Peyer's patch (tissue), 4 donors: ENCODE measurements around the gene KCNJ6. TPM values are rescaled to one million over a fixed set of nuclear protein-coding genes. Genes with fewer than 3 reads are reported as not detected.

Experiments used
- DNase-seq, 3 donors: peaks; one replicate each; pipeline ENCODE4 v3.0.0-alpha.2; 2017 to 2019
- H3K27ac ChIP-seq, 4 donors: fragments of 200-600 bp; sonication (generic); one replicate each; pipeline ENCODE4 v1.5.1; 2016 to 2019
- H3K27me3 ChIP-seq, 2 donors: fragments of 200-600 bp; sonication (generic); one replicate each; pipeline ENCODE4 v1.5.1; 2019
- H3K36me3 ChIP-seq, 3 donors: fragments of 200-600 bp; sonication (generic); one replicate each; pipeline ENCODE4 v1.5.1; 2016 to 2019
- H3K4me1 ChIP-seq, 4 donors: fragments of 200-600 bp; sonication (generic); one replicate each; pipeline ENCODE4 v1.5.1; 2016 to 2019
- H3K4me3 ChIP-seq, 4 donors: fragments of 200-600 bp; sonication (generic); 1 replicate in 3 of 4; 2 replicates in 1 of 4; pipeline ENCODE4 v1.5.1; 2016 to 2019; ENCODE audit warnings: mild to moderate bottlenecking in 1 of 4
- H3K9me3 ChIP-seq, 4 donors: fragments of 200-600 bp; sonication (generic); one replicate each; pipeline ENCODE4 v1.5.1; 2016 to 2019; ENCODE audit warnings: mild to moderate bottlenecking in 1 of 4
- POLR2A ChIP-seq, 2 donors: fragments of 450-650 bp; IDR thresholded peaks; one replicate each; pipeline ENCODE4 v1.5.1; 2017; ENCODE audit warnings: antibody characterized with exemption in 2 of 2, mild to moderate bottlenecking in 2 of 2, moderate library complexity in 2 of 2
- total RNA-seq, 4 donors: library from RNA; depleted of rRNA; stranded (reverse); fragments of >200 nt; gene quantifications; one replicate each; pipeline ENCODE4 v1.1.0, GENCODE V29; 2016
- TF ChIP-seq, protein P1 (sequence below), 6 experiments: fragments of 450-650 bp in 4 of 6; fragments of 200-600 bp in 2 of 6; sonication (generic) in 1 of 6; IDR thresholded peaks; one replicate each; pipeline ENCODE4 v1.5.1; 2017 to 2019; ENCODE audit warnings: antibody characterized with exemption in 6 of 6, mild to moderate bottlenecking in 3 of 6, moderate library complexity in 1 of 6

KCNJ6 gene
- total RNA-seq, 4 donors from 2014 or later = 0.13 to 0.83 (median 0.28) TPM

DNA sequence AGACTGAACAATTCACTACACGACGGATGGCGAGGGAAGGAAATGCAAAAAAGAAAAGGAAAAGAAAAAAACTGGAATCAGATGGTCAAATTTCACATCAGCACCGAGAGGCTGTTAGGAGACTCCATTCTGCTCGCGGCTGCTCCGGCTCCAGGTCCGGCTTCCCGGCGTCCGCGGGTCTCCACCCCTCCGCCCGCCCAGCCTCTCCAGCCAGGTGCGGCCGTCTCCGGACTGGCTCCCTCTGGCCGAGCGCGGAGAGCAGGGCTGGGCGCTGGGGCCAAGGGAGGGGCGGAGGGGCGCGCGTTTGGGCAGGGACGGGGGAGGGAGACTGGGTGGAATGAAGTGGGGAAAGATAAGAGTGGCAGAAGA, 332 bp downstream of the KCNJ6 start:
- peaks cover 0 to 11% (median 0%) of the 10 kb centered on the region in 4 donors for H3K4me1 ChIP-seq
- peaks cover 0 to 18% of the 10 kb centered on the region in 2 donors for H3K27me3 ChIP-seq
- DNase-seq = no peak
- H3K27ac ChIP-seq = no peak overlapping the region
- peak overlapping the region in 1 of 4 donors; percentile 12 for H3K4me3 ChIP-seq
- H3K36me3 ChIP-seq = no peaks in the 10 kb centered on the region
- no peak for TF ChIP-seq POLR2A (IDR thresholded peaks at IDR 0.05)
- TF ChIP-seq, protein P1, sequence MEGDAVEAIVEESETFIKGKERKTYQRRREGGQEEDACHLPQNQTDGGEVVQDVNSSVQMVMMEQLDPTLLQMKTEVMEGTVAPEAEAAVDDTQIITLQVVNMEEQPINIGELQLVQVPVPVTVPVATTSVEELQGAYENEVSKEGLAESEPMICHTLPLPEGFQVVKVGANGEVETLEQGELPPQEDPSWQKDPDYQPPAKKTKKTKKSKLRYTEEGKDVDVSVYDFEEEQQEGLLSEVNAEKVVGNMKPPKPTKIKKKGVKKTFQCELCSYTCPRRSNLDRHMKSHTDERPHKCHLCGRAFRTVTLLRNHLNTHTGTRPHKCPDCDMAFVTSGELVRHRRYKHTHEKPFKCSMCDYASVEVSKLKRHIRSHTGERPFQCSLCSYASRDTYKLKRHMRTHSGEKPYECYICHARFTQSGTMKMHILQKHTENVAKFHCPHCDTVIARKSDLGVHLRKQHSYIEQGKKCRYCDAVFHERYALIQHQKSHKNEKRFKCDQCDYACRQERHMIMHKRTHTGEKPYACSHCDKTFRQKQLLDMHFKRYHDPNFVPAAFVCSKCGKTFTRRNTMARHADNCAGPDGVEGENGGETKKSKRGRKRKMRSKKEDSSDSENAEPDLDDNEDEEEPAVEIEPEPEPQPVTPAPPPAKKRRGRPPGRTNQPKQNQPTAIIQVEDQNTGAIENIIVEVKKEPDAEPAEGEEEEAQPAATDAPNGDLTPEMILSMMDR (IDR thresholded peaks at IDR 0.05) = no peak
- no peaks in the 10 kb centered on the region for H3K9me3 ChIP-seq

GRCh38 chr21:37915497-37915911, 753 bp downstream of the KCNJ6 start:
- no peak for DNase-seq
- peak overlapping the region in 1 of 4 donors; percentile 12 for H3K4me3 ChIP-seq

GRCh38 chr21:37912616-37913015, 3.6 kb downstream of the KCNJ6 start:
- no peaks in the 10 kb centered on the region for H3K9me3 ChIP-seq

More at GRCh38 chr21:37915497-37915911, 753 bp downstream of the KCNJ6 start:
- Histone ChIP-seq H3K27me3 (peaks cover 0 to 18% of the 10 kb centered on the region in 2 donors), H3K9me3 (no peaks in the 10 kb centered on the region), H3K4me1 (peaks cover 0 to 11% (median 0%) of the 10 kb centered on the region in 4 donors), H3K36me3 (no peaks in the 10 kb centered on the region), H3K27ac (no peak overlapping the region)
- TF ChIP-seq POLR2A (IDR thresholded peaks at IDR 0.05) = no peak
- TF ChIP-seq, protein P1 (IDR thresholded peaks at IDR 0.05) = no peak

DNA sequence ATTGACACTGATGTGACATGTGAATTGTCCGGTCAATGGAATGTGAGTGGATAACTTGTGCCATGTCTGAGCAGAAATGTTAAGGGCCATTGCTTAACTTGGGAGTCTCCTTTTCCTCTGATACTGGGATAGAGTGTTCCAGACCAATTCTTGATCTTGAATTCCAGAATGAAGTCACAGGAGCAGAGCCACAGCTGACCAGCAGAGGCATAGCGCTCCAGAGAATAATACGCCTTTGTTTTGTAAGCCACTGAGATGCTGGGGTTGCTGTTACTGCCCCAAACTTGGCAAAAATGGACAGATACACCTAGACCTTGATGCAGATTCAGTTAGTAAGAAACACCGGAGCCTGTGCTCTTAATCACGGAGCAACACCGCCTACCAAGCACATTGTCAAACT, 6.3 kb downstream of the KCNJ6 start:
- H3K27me3 ChIP-seq = no peaks in the 10 kb centered on the region
- H3K9me3 ChIP-seq = no peaks in the 10 kb centered on the region
- no peaks in the 10 kb centered on the region for H3K4me1 ChIP-seq
- H3K27ac ChIP-seq = no peak overlapping the region
- TF ChIP-seq POLR2A (IDR thresholded peaks at IDR 0.05) = no peak
- TF ChIP-seq, protein P1 (IDR thresholded peaks at IDR 0.05) = no peak
- no peaks in the 10 kb centered on the region for H3K36me3 ChIP-seq
- DNase-seq = no peak
- no peak overlapping the region for H3K4me3 ChIP-seq

More at GRCh38 chr21:37912616-37913015, 3.6 kb downstream of the KCNJ6 start:
- Histone ChIP-seq H3K4me1 (peaks cover 0 to 11% (median 0%) of the 10 kb centered on the region in 4 donors), H3K27ac (no peak overlapping the region), H3K36me3 (no peaks in the 10 kb centered on the region), H3K4me3 (no peak overlapping the region), H3K27me3 (peaks cover 0 to 18% of the 10 kb centered on the region in 2 donors)
- TF ChIP-seq POLR2A (IDR thresholded peaks at IDR 0.05) = no peak
- TF ChIP-seq, protein P1 (IDR thresholded peaks at IDR 0.05) = no peak
- no peak for DNase-seq

- no peaks in the 10 kb centered on the region for H3K27me3 ChIP-seq
- TF ChIP-seq POLR2A (IDR thresholded peaks at IDR 0.05) = no peak
- TF ChIP-seq, protein P1 (IDR thresholded peaks at IDR 0.05) = no peak
- H3K9me3 ChIP-seq = no peaks in the 10 kb centered on the region
- H3K36me3 ChIP-seq = no peaks in the 10 kb centered on the region
- H3K27ac ChIP-seq = no peak overlapping the region
- H3K4me1 ChIP-seq = no peaks in the 10 kb centered on the region
- no peak overlapping the region for H3K4me3 ChIP-seq
- no peak for DNase-seq
These were observed 7.6 kb downstream of the KCNJ6 start for GRCh38 chr21:37908691-37909090.

- Histone ChIP-seq H3K36me3 (no peaks in the 10 kb centered on the region), H3K4me1 (no peaks in the 10 kb centered on the region), H3K27me3 (no peaks in the 10 kb centered on the region), H3K4me3 (no peak overlapping the region), H3K9me3 (no peaks in the 10 kb centered on the region), H3K27ac (no peak overlapping the region)
- TF ChIP-seq, protein P1 (IDR thresholded peaks at IDR 0.05) = no peak
- TF ChIP-seq POLR2A (IDR thresholded peaks at IDR 0.05) = no peak
- DNase-seq = no peak
These were observed 9.2 kb downstream of the KCNJ6 start for GRCh38 chr21:37907076-37907475.
